Heart left ventricle (tissue), 16 donors: ENCODE measurements around the gene ASH1L. TPM values are rescaled to one million over a fixed set of nuclear protein-coding genes. Genes with fewer than 3 reads are reported as not detected.
A peak's percentile ranks its signal among the peaks of the same experiment; 100 is the strongest.
"Not testable (repeated sequence)": the region's sequence is repeated elsewhere in the genome, so short reads cannot be mapped to it uniquely, and the experiment has no call there.

Experiments used
- ATAC-seq, 4 donors: fragments of 200-7000 bp; cut with Tn5 transposase; one replicate each; pipeline ENCODE4 v1.9.1; 2020 to 2022; ENCODE audit warnings: moderate library complexity in 4 of 4, mild to moderate bottlenecking in 3 of 4, moderate number of reproducible peaks in 1 of 4
- DNase-seq, 5 donors: peaks; one replicate each; pipeline ENCODE4 v3.0.0-alpha.2; 2020
- H3K27ac ChIP-seq, 12 donors: fragments of 200-600 bp; sonication (generic) in 4 of 12; one replicate each; pipeline versions ENCODE4 v1.5.0 to v1.8.0; 2016 to 2022; ENCODE audit warnings: mild to moderate bottlenecking in 2 of 12
- H3K27me3 ChIP-seq, 9 donors: fragments of 200-600 bp; sonication (generic) in 2 of 9; one replicate each; pipeline versions ENCODE4 v1.5.1 to v1.8.0; 2016 to 2022; ENCODE audit warnings: mild to moderate bottlenecking in 3 of 9
- H3K36me3 ChIP-seq, 9 donors: fragments of 200-600 bp; sonication (generic) in 2 of 9; one replicate each; pipeline versions ENCODE4 v1.5.0 to v1.8.0; 2018 to 2022; ENCODE audit warnings: mild to moderate bottlenecking in 2 of 9
- H3K4me1 ChIP-seq, 12 donors: fragments of 200-600 bp; sonication (generic) in 4 of 12; one replicate each; pipeline versions ENCODE4 v1.5.0 to v1.8.0; 2016 to 2022; ENCODE audit warnings: mild to moderate bottlenecking in 3 of 12
- H3K4me3 ChIP-seq, 12 donors: fragments of 200-600 bp; sonication (generic) in 4 of 12; one replicate each; pipeline versions ENCODE4 v1.5.0 to v1.8.0; 2017 to 2022; ENCODE audit warnings: mild to moderate bottlenecking in 9 of 12, moderate library complexity in 4 of 12
- H3K9me3 ChIP-seq, 12 donors: fragments of 200-600 bp; sonication (generic) in 4 of 12; one replicate each; pipeline versions ENCODE4 v1.5.0 to v1.8.0; 2016 to 2022; ENCODE audit warnings: mild to moderate bottlenecking in 1 of 12
- CTCF ChIP-seq, 12 donors: fragments of 200-600 bp; sonication (generic) in 4 of 12; IDR thresholded peaks; one replicate each; pipeline versions ENCODE4 v1.5.0 to v1.8.0; 2018 to 2022; ENCODE audit warnings: antibody characterized with exemption in 12 of 12, mild to moderate bottlenecking in 5 of 12
- POLR2A ChIP-seq, 2 donors: fragments of 450-650 bp; IDR thresholded peaks; one replicate each; pipeline ENCODE4 v1.6.1; 2017; ENCODE audit warnings: antibody characterized with exemption in 2 of 2, mild to moderate bottlenecking in 2 of 2, moderate library complexity in 2 of 2
- WGBS, 4 donors: extraction: QIAGEN DNeasy Blood & Tissue Kit in 2 of 4; methylation state at CpG; one replicate each; pipeline versions ENCODE4 v1.1.5 to v1.1.7; 2013 to 2018; 5-methylcytosine and 5-hydroxymethylcytosine counted together
- intact Hi-C, 10 donors: fragments of 100-400 bp; cut with DNase I; formaldehyde crosslinking; loops; one replicate each; pipeline versions ENCODE4 v1.11.1 to v1.14.2; 2022
- polyA plus RNA-seq, 2 donors: library from polyadenylated mRNA; stranded (reverse); fragments of 200-250 nt; gene quantifications; one replicate each; pipeline ENCODE4 v1.2.3, GENCODE V29; 2013
- total RNA-seq, 9 donors: library from RNA; depleted of rRNA in 2 of 9; stranded (reverse); fragments of >200 nt in 2 of 9; fragmentation: NEBNext Ultra II Directional in 3 of 9; extraction: Animal tissue kit (Norgen Biotek cat#: 25700) in 3 of 9; gene quantifications; one replicate each; pipeline versions ENCODE4 v1.1.0 to v1.2.4, GENCODE V29; 2016 to 2023
- donor health status: ischemic (EF 13 %, LVEDD 7.1; RV severe dilation, severe dysfunction).
- donor health status: healthy with polysubstance abuse.
- donor health status: DM: no; HTN: yes; CAD: no.
- donor health status: DM: no; HTN: no; CAD: no.
- donor health status: ischemic (EF 25% LVEDD 6.9; RV normal size, moderate dysfunction).
- donor health status: ischemic (EF 25% LVEDD 5.7; RV mildly dilated, moderate dysfunction).
- donor health status: healthy.
- donor health status: DM: yes; HTN: yes; CAD: no.
- donor health status: ischemic (EF 35%, LVEDD 5.7; RV mildly dilated, moderate dysfunction).
- donor health status: nonischemic (EF 11% LVEDD 7.7; RV severe dilation, severe dysfunction).
- donor health status: DM: yes; HTN: yes; CAD: no.
- donor health status: PGD.
- donor health status: ischemic (EF 29% LVEDD 5.4; RV normal size, mild dysfunction).
- donor health status: nonischemic (EF 23%, LVEDD 6.1; RV moderate dilation, normal function).

ASH1L gene
- total and polyA plus RNA-seq, 11 donors: 9.3 to 56.0 (median 43.7) TPM

- DNase-seq, H3K27ac ChIP-seq, H3K4me3 ChIP-seq, intact Hi-C loops, H3K9me3 ChIP-seq, H3K27me3 ChIP-seq: not testable (repeated sequence)
- H3K4me1 ChIP-seq: peaks cover 0 to 15% (median 0%) of the 10 kb centered on the region in 12 donors
- ATAC-seq: peak in 1 of 4 donors; percentile 39
- H3K36me3 ChIP-seq: peaks cover 0 to 65% (median 38%) of the 10 kb centered on the region in 9 donors
- 93 to 94% (median 94%) methylated on average over 13 to 23 of the region's 23 CpGs for WGBS, 4 donors
Measured at GRCh38 chr1:155433128-155433830, 129.3 kb downstream of the ASH1L start.

DNA sequence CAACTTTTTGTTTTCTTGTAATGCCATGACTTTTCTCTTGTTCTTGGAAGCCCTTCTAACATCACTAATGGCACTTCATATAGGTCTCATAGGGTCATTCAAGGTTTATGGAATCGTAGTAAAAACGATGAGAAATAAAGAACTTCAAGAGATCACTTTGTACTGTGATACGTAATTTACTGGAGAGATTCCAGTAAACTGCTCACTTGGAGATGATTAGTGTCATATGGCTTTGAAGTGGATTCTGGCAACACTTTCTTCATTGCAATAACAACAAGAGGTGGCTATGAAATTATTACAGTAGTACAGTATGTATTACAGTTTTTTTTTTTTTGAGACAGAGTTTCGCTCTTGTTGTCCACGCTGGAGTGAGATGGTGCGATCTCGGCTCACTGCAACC lies 138.5 kb downstream of the ASH1L start:
- Histone ChIP-seq H3K9me3 (peaks cover 0 to 6% (median 0%) of the 10 kb centered on the region in 12 donors), H3K4me1 (peaks cover 0 to 4% (median 0%) of the 10 kb centered on the region in 12 donors), H3K27ac (no peak overlapping the region), H3K36me3 (peaks cover 0 to 27% (median 8%) of the 10 kb centered on the region in 9 donors), H3K4me3 (no peak overlapping the region), H3K27me3 (no peaks in the 10 kb centered on the region)
- intact Hi-C loops: no loop called here
- 74 to 82% (median 79%) methylated on average over 7 of the region's 7 CpGs for WGBS, 4 donors
- TF ChIP-seq CTCF (IDR thresholded peaks at IDR 0.05) (no peak), POLR2A (IDR thresholded peaks at IDR 0.05) (no peak)
- no peak for DNase-seq
- no peak for ATAC-seq

GRCh38 chr1:155420788-155421187 lies 141.8 kb downstream of the ASH1L start:
- Histone ChIP-seq H3K36me3 (peaks cover 0 to 24% (median 12%) of the 10 kb centered on the region in 9 donors), H3K27ac (no peak overlapping the region), H3K4me1 (peaks cover 0 to 4% (median 0%) of the 10 kb centered on the region in 12 donors), H3K9me3 (peaks cover 0 to 6% (median 0%) of the 10 kb centered on the region in 12 donors), H3K4me3 (no peak overlapping the region), H3K27me3 (no peaks in the 10 kb centered on the region)
- ATAC-seq (no peak), DNase-seq (no peak)
- intact Hi-C loops: no loop called here
- TF ChIP-seq CTCF (IDR thresholded peaks at IDR 0.05): no peak
- no peak for TF ChIP-seq POLR2A (IDR thresholded peaks at IDR 0.05)
- WGBS, 4 donors: 94 to 100% (median 96%) methylated on average over 2 of the region's 2 CpGs

DNA sequence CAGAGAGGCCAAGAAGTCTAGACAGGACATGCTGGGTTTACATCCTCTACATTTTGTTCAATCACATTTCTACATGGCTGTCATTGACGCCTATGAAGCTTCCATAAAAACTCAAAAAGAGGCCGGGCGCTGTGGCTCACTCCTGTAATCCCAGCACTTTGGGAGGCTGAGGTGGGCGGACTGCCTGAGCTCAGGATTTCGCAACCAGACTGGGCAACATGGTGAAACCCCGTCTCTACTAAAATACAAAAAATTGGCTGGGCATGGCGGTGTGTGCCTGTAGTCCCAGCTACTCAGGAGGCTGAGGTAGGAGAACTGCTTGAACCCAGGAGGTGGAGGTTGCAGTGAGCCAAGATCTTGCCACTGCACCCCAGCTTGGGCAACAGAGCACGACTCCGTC lies 150.8 kb downstream of the ASH1L start:
- peaks cover 0 to 77% (median 62%) of the 10 kb centered on the region in 9 donors for H3K36me3 ChIP-seq
- H3K4me3 ChIP-seq, ATAC-seq, H3K9me3 ChIP-seq, H3K4me1 ChIP-seq, DNase-seq, H3K27ac ChIP-seq, H3K27me3 ChIP-seq, intact Hi-C loops: not testable (repeated sequence)
- 96 to 97% (median 96%) methylated on average over 9 of the region's 9 CpGs for WGBS, 4 donors

DNA sequence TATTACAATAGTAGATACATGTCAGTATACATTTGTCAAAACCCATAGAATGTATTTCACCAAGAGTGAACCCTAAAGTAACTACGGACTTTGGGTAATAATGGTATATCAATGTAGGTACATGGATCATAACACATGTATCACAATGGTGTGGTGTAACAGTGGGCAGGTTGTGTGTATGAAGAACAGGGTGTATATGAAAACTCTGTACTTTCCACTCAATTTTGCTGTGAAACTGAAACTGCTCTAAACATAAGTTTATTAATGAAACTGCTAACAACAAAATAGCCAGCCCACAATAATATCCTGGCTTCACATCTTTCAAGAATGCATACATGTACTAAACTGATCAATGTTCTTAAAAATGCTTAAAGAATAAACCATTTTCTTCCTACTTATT lies 151.7 kb downstream of the ASH1L start:
- Histone ChIP-seq H3K36me3 (peaks cover 0 to 75% (median 65%) of the 10 kb centered on the region in 9 donors), H3K9me3 (no peaks in the 10 kb centered on the region), H3K4me1 (no peaks in the 10 kb centered on the region), H3K27me3 (no peaks in the 10 kb centered on the region), H3K4me3 (no peak overlapping the region), H3K27ac (no peak overlapping the region)
- ATAC-seq (no peak), DNase-seq (no peak)
- TF ChIP-seq CTCF (IDR thresholded peaks at IDR 0.05) (no peak), POLR2A (IDR thresholded peaks at IDR 0.05) (no peak)
- 97 to 100% (median 99%) methylated on average over 1 of the region's 1 CpG for WGBS, 4 donors
- intact Hi-C loops: no loop called here
